Neuronal stem cell (in vitro differentiated cells): Measurements from ENCODE around the gene KIF16B.

Experiments
- DNase-seq: peaks from one replicate; pipeline ENCODE4 v3.0.0-alpha.2; 2013; ENCODE audit warnings: low spot score
- H2AFZ ChIP-seq: one replicate; pipeline ENCODE4 v1.6.1; 2013; ENCODE audit warnings: mild to moderate bottlenecking, low read length, inconsistent platforms
- H2AK5ac ChIP-seq: 2 replicates; pipeline ENCODE4 v1.6.1; 2013; ENCODE audit warnings: low read depth, mild to moderate bottlenecking, inconsistent platforms, low read length, moderate library complexity, mixed read lengths
- H2BK120ac ChIP-seq: 2 replicates; pipeline ENCODE4 v1.6.1; 2013; ENCODE audit warnings: low read depth, mild to moderate bottlenecking, inconsistent platforms, low read length, moderate library complexity, mixed read lengths
- H2BK12ac ChIP-seq: one replicate; pipeline ENCODE4 v1.6.1; 2013; ENCODE audit warnings: low read length, inconsistent platforms
- H2BK15ac ChIP-seq: 2 replicates; pipeline ENCODE4 v1.6.1; 2013; ENCODE audit warnings: mild to moderate bottlenecking, low read length, inconsistent platforms, mixed read lengths
- H2BK5ac ChIP-seq: one replicate; pipeline ENCODE4 v1.6.1; 2013; ENCODE audit warnings: inconsistent platforms, mild to moderate bottlenecking, low read length, moderate library complexity
- H3K14ac ChIP-seq: one replicate; pipeline ENCODE4 v1.6.1; 2013; ENCODE audit warnings: low read length, inconsistent platforms
- H3K18ac ChIP-seq: 2 replicates; pipeline ENCODE4 v1.6.1; 2013; ENCODE audit warnings: low read length, inconsistent platforms
- H3K23ac ChIP-seq: 2 replicates; pipeline ENCODE4 v1.6.1; 2013; ENCODE audit warnings: low read depth, mild to moderate bottlenecking, mixed read lengths, low read length, inconsistent platforms; ENCODE audit not compliant: poor library complexity
- H3K27ac ChIP-seq: replicated peaks from 3 replicates; pipeline ENCODE4 v1.5.1; 2013; ENCODE audit warnings: low read length, inconsistent platforms
- H3K27me3 ChIP-seq, 3 experiments: 2 replicates each; pipeline ENCODE4 v1.6.1; 2013; ENCODE audit warnings: low read length in 3 of 3, mild to moderate bottlenecking in 2 of 3, inconsistent platforms in 1 of 3, low read depth in 1 of 3, mixed read lengths in 1 of 3, moderate library complexity in 1 of 3; ENCODE audit not compliant: control insufficient read depth in 3 of 3, insufficient read depth in 3 of 3
- H3K36me3 ChIP-seq, 2 donors: replicated peaks in 1 of 2; 2 replicates each; pipeline ENCODE4 v1.6.1; 2013; ENCODE audit warnings: low read length in 2 of 2; ENCODE audit not compliant: control insufficient read depth in 2 of 2, insufficient read depth in 2 of 2
- H3K4ac ChIP-seq: 2 replicates; pipeline ENCODE4 v1.6.1; 2013; ENCODE audit warnings: inconsistent platforms, mild to moderate bottlenecking, low read length, moderate library complexity
- H3K4me1 ChIP-seq, 2 donors: 1 replicate in 1 of 2; 2 replicates in 1 of 2; pipeline ENCODE4 v1.6.1; 2013; ENCODE audit warnings: low read length in 2 of 2, low read depth in 1 of 2; ENCODE audit not compliant: control insufficient read depth in 2 of 2, insufficient read depth in 1 of 2
- H3K4me2 ChIP-seq: one replicate; pipeline ENCODE4 v1.6.1; 2013; ENCODE audit warnings: mild to moderate bottlenecking, low read length, inconsistent platforms; ENCODE audit not compliant: insufficient read depth, poor library complexity, severe bottlenecking
- H3K4me3 ChIP-seq, 2 donors: 2 replicates each; pipeline ENCODE4 v1.5.1; 2013; ENCODE audit warnings: low read length in 2 of 2, mild to moderate bottlenecking in 2 of 2, inconsistent platforms in 1 of 2, moderate library complexity in 1 of 2
- H3K79me1 ChIP-seq: one replicate; pipeline ENCODE4 v1.6.1; 2013; ENCODE audit warnings: low read depth, mild to moderate bottlenecking, inconsistent platforms, low read length, moderate library complexity
- H3K9ac ChIP-seq: one replicate; pipeline ENCODE4 v1.6.1; 2013; ENCODE audit warnings: mild to moderate bottlenecking, low read depth, low read length, inconsistent platforms; ENCODE audit not compliant: poor library complexity
- H3K9me3 ChIP-seq, 2 donors: replicated peaks in 1 of 2; 2 replicates each; pipeline versions ENCODE3 to v1.6.1; 2013; ENCODE audit warnings: low read length in 2 of 2, mild to moderate bottlenecking in 2 of 2, inconsistent platforms in 1 of 2, low read depth in 1 of 2, mixed read lengths in 1 of 2, moderate library complexity in 1 of 2; ENCODE audit not compliant: control insufficient read depth in 2 of 2, insufficient read depth in 1 of 2
- H4K8ac ChIP-seq: one replicate; pipeline ENCODE4 v1.6.1; 2013; ENCODE audit warnings: low read depth, mild to moderate bottlenecking, inconsistent platforms, low read length, moderate library complexity
- H4K91ac ChIP-seq: one replicate; pipeline ENCODE4 v1.6.1; 2013; ENCODE audit warnings: low read length, low read depth, mild to moderate bottlenecking, inconsistent platforms; ENCODE audit not compliant: poor library complexity
- WGBS, 2 donors: extraction: QIAGEN DNeasy Blood & Tissue Kit; methylation state at CpG; one replicate each; pipeline ENCODE4 v1.1.7; 2013; ENCODE audit warnings: missing lambda C conversion rate in 2 of 2, mixed read lengths in 1 of 2; ENCODE audit not compliant: insufficient read length in 2 of 2, insufficient replicate concordance in 1 of 2; ENCODE audit errors: extremely low coverage in 2 of 2; 5-methylcytosine and 5-hydroxymethylcytosine counted together

KIF16B gene

GRCh38 chr20:16312998-16313397, 260.2 kb downstream of the KIF16B start:
- no peaks in the 10 kb centered on the region for H3K27me3 ChIP-seq
- no peak overlapping the region for H3K4me2 ChIP-seq
- no peak overlapping the region for H4K8ac ChIP-seq
- no peak overlapping the region for H3K14ac ChIP-seq
- no peak overlapping the region for H3K4ac ChIP-seq
- no peaks in the 10 kb centered on the region for H3K9me3 ChIP-seq
- no peak overlapping the region for H2BK15ac ChIP-seq
- H4K91ac ChIP-seq, result no peak overlapping the region
- no peak overlapping the region for H3K18ac ChIP-seq
- peaks cover 0 to 2% of the 10 kb centered on the region in 2 donors for H3K4me1 ChIP-seq
- H3K36me3 ChIP-seq, result no peaks in the 10 kb centered on the region
- no peaks in the 10 kb centered on the region for H3K79me1 ChIP-seq
- no peak overlapping the region for H2AK5ac ChIP-seq
- DNase-seq, result no peak
- no peak overlapping the region for H2BK5ac ChIP-seq
- H3K9ac ChIP-seq, result no peak overlapping the region
- no peak overlapping the region for H3K23ac ChIP-seq
- H3K27ac ChIP-seq, result no peak overlapping the region
- no peak overlapping the region for H2BK12ac ChIP-seq
- no peak overlapping the region for H2BK120ac ChIP-seq
- H2AFZ ChIP-seq, result no peak overlapping the region
- no peak overlapping the region for H3K4me3 ChIP-seq

- Histone ChIP-seq H3K27me3 (no peaks in the 10 kb centered on the region), H3K23ac (no peak overlapping the region), H4K8ac (no peak overlapping the region), H3K4me1 (peaks cover 0 to 2% of the 10 kb centered on the region in 2 donors), H2AK5ac (no peak overlapping the region), H2BK15ac (no peak overlapping the region), H3K4me2 (no peak overlapping the region), H2AFZ (no peak overlapping the region), H3K27ac (no peak overlapping the region), H3K79me1 (no peaks in the 10 kb centered on the region), H3K36me3 (no peaks in the 10 kb centered on the region), H2BK12ac (no peak overlapping the region), H4K91ac (no peak overlapping the region), H3K9me3 (no peaks in the 10 kb centered on the region), H3K14ac (no peak overlapping the region), H3K18ac (no peak overlapping the region), H3K4ac (no peak overlapping the region), H3K9ac (no peak overlapping the region), H3K4me3 (no peak overlapping the region), H2BK120ac (no peak overlapping the region), H2BK5ac (no peak overlapping the region)
- no peak for DNase-seq
- no CpG with 5 or more reads among the region's 1 CpG for WGBS, 2 donors
These were observed 261.5 kb downstream of the KIF16B start for GRCh38 chr20:16311756-16312155.

GRCh38 chr20:16308754-16309153, 264.5 kb downstream of the KIF16B start:
- WGBS, 2 donors, result no CpG with 5 or more reads among the region's 2 CpGs
- no peak overlapping the region for H2BK5ac ChIP-seq
- no peak overlapping the region for H3K9ac ChIP-seq
- H3K4me3 ChIP-seq, result no peak overlapping the region
- H3K4me2 ChIP-seq, result no peak overlapping the region
- no peak for DNase-seq
- H2BK12ac ChIP-seq, result no peak overlapping the region
- peaks cover 0 to 2% of the 10 kb centered on the region in 2 donors for H3K4me1 ChIP-seq
- no peak overlapping the region for H2BK15ac ChIP-seq
- H3K79me1 ChIP-seq, result no peaks in the 10 kb centered on the region
- H3K4ac ChIP-seq, result no peak overlapping the region
- no peak overlapping the region for H4K8ac ChIP-seq
- no peak overlapping the region for H3K18ac ChIP-seq
- H3K36me3 ChIP-seq, result no peaks in the 10 kb centered on the region
- H3K14ac ChIP-seq, result no peak overlapping the region
- no peak overlapping the region for H2AFZ ChIP-seq
- H3K9me3 ChIP-seq, result no peaks in the 10 kb centered on the region
- no peak overlapping the region for H3K23ac ChIP-seq
- H2BK120ac ChIP-seq, result no peak overlapping the region
- H4K91ac ChIP-seq, result no peak overlapping the region
- H3K27ac ChIP-seq, result no peak overlapping the region
- no peak overlapping the region for H2AK5ac ChIP-seq
- H3K27me3 ChIP-seq, result no peaks in the 10 kb centered on the region

GRCh38 chr20:16302818-16303217, 270.4 kb downstream of the KIF16B start:
- Histone ChIP-seq H2AK5ac (no peak overlapping the region), H3K23ac (no peak overlapping the region), H2BK15ac (no peak overlapping the region), H3K27me3 (no peaks in the 10 kb centered on the region), H4K91ac (no peak overlapping the region), H2BK12ac (no peak overlapping the region), H3K27ac (no peak overlapping the region), H3K4me1 (no peaks in the 10 kb centered on the region), H3K14ac (no peak overlapping the region), H2BK120ac (no peak overlapping the region), H3K4me3 (no peak overlapping the region), H4K8ac (no peak overlapping the region), H3K36me3 (no peaks in the 10 kb centered on the region), H3K79me1 (no peaks in the 10 kb centered on the region), H3K18ac (no peak overlapping the region), H3K9ac (no peak overlapping the region), H3K4ac (no peak overlapping the region), H2AFZ (no peak overlapping the region), H3K4me2 (no peak overlapping the region), H2BK5ac (no peak overlapping the region), H3K9me3 (no peaks in the 10 kb centered on the region)
- no CpG with 5 or more reads among the region's 1 CpG for WGBS, 2 donors
- DNase-seq, result no peak
